Testis (tissue), 3 donors: ENCODE results near the gene TLK2. TPM values are rescaled to one million over a fixed set of nuclear protein-coding genes. Genes with fewer than 3 reads are reported as not detected.
A peak's percentile ranks its signal among the peaks of the same experiment; 100 is the strongest.

Source experiments
- DNase-seq: peaks from one replicate; pipeline ENCODE4 v3.0.0-alpha.2; 2019
- H3K27ac ChIP-seq, 2 donors: fragments of 200-600 bp; sonication (generic); one replicate each; pipeline ENCODE4 v1.5.1; 2019
- H3K27me3 ChIP-seq: fragments of 200-600 bp; sonication (generic); one replicate; pipeline ENCODE4 v1.5.1; 2019
- H3K36me3 ChIP-seq: fragments of 200-600 bp; sonication (generic); one replicate; pipeline ENCODE4 v1.5.1; 2017; ENCODE audit warnings: low read depth; ENCODE audit errors: missing control alignments
- H3K4me1 ChIP-seq: fragments of 200-600 bp; sonication (generic); one replicate; pipeline ENCODE4 v1.5.1; 2019
- H3K4me3 ChIP-seq, 2 donors: fragments of 200-600 bp; sonication (generic); one replicate each; pipeline ENCODE4 v1.5.1; 2017 to 2019
- H3K9me3 ChIP-seq: fragments of 200-600 bp; sonication (generic); one replicate; pipeline ENCODE4 v1.5.1; 2017
- CTCF ChIP-seq, 3 experiments: fragments of 450-650 bp in 2 of 3; fragments of 200-600 bp in 1 of 3; sonication (generic) in 1 of 3; IDR thresholded peaks; one replicate each; pipeline ENCODE4 v1.5.1; 2016 to 2019; ENCODE audit warnings: antibody characterized with exemption in 3 of 3, mild to moderate bottlenecking in 2 of 3, moderate library complexity in 1 of 3
- POLR2A ChIP-seq: fragments of 450-650 bp; IDR thresholded peaks from one replicate; pipeline ENCODE4 v1.6.1; 2017; ENCODE audit warnings: antibody characterized with exemption, mild to moderate bottlenecking, moderate library complexity
- WGBS, 2 donors: methylation state at CpG; one replicate each; pipeline ENCODE4 v1.1.5; 2018; 5-methylcytosine and 5-hydroxymethylcytosine counted together
- intact Hi-C: fragments of 100-400 bp; cut with DNase I; formaldehyde crosslinking; loops from one replicate; pipeline ENCODE4 v1.15.1; 2023; ENCODE audit warnings: low total_unique reads
- polyA plus RNA-seq: library from polyadenylated mRNA; stranded (reverse); fragments of 350-450 nt; fragmentation: Illumina TruSeq; extraction: RNeasy Lipid Tissue Mini Kit (QIAGEN cat#74804); gene quantifications from one replicate; pipeline ENCODE4 v1.2.3, GENCODE V29; 2014; ENCODE audit warnings: low read depth, low replicate concordance; ENCODE audit not compliant: insufficient read depth
- total RNA-seq, 2 donors: library from RNA; depleted of rRNA; stranded (reverse); fragments of >200 nt; gene quantifications; one replicate each; pipeline ENCODE4 v1.2.3, GENCODE V29; 2016

Gene TLK2
- total and polyA plus RNA-seq, 3 donors from 2014 or later, result 64.5 to 109 (median 78.2) TPM

GRCh38 chr17:62644487-62645173, 166.0 kb downstream of the TLK2 start:
- intact Hi-C loops, result no loop called here
- H3K4me3 ChIP-seq, result peak overlapping the region in 1 of 2 donors; percentile 3
- no peaks in the 10 kb centered on the region for H3K36me3 ChIP-seq
- H3K27me3 ChIP-seq, result no peaks in the 10 kb centered on the region
- peak; percentile 73 for DNase-seq
- no peak overlapping the region for H3K27ac ChIP-seq
- no peaks in the 10 kb centered on the region for H3K9me3 ChIP-seq
- 49 to 58% methylated on average over 16 to 17 of the region's 17 CpGs for whole genome bisulfite sequencing, 2 donors
- no peaks in the 10 kb centered on the region for H3K4me1 ChIP-seq
- no peak for TF ChIP-seq POLR2A
- no peak for TF ChIP-seq CTCF (IDR thresholded peaks at IDR 0.05)

GRCh38 chr17:62648251-62648955, 169.8 kb downstream of the TLK2 start:
- no peak for TF ChIP-seq CTCF (IDR thresholded peaks at IDR 0.05)
- TF ChIP-seq POLR2A, result no peak
- Histone ChIP-seq H3K27ac (peak overlapping the region in 1 of 2 donors; percentile 66), H3K9me3 (no peaks in the 10 kb centered on the region), H3K4me3 (no peak overlapping the region), H3K36me3 (no peaks in the 10 kb centered on the region), H3K27me3 (no peaks in the 10 kb centered on the region), H3K4me1 (peaks cover 13% of the 10 kb centered on the region)
- 51 to 55% methylated on average over 15 of the region's 15 CpGs for WGBS, 2 donors
- intact Hi-C loops, result no loop called here
- no peak for DNase-seq

DNA sequence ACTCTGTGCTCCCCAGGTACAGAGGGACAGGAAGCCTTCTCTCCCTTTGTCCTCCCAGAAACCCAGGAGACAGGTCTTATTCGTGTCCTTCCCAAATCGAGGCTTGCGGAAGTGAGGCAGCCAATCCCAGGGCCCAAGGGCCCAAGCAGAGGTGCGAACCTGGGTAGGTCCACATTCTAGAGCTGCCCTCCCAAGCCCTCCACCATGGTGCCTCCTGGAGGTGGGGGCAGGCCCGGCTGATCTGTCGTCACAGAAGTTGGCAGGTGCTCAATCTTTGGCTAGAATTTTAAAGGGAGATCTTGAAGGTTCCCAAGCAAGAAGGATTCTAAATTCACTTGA, 170.3 kb downstream of the TLK2 start:
- Histone ChIP-seq H3K9me3 (no peaks in the 10 kb centered on the region), H3K4me3 (no peak overlapping the region), H3K4me1 (peaks cover 18% of the 10 kb centered on the region), H3K27ac (peak overlapping the region in 1 of 2 donors; percentile 66), H3K27me3 (no peaks in the 10 kb centered on the region), H3K36me3 (no peaks in the 10 kb centered on the region)
- WGBS, 2 donors, result 58 to 73% methylated on average over 6 of the region's 6 CpGs
- DNase-seq, result no peak
- no peak for TF ChIP-seq POLR2A
- no peak for TF ChIP-seq CTCF (IDR thresholded peaks at IDR 0.05)
- intact Hi-C loops, result no loop called here

- 92 to 96% methylated on average over 7 of the region's 7 CpGs for WGBS, 2 donors
- H3K27ac ChIP-seq, result peak overlapping the region in 1 of 2 donors; percentile 66
Measured at GRCh38 chr17:62649570-62649969, 170.9 kb downstream of the TLK2 start.

More at GRCh38 chr17:62649570-62649969, 170.9 kb downstream of the TLK2 start:
- Histone ChIP-seq H3K4me1 (peaks cover 25% of the 10 kb centered on the region), H3K4me3 (no peak overlapping the region), H3K27me3 (no peaks in the 10 kb centered on the region), H3K36me3 (no peaks in the 10 kb centered on the region), H3K9me3 (no peaks in the 10 kb centered on the region)
- TF ChIP-seq CTCF (IDR thresholded peaks at IDR 0.05) (no peak), POLR2A (no peak)
- intact Hi-C loops, result no loop called here
- no peak for DNase-seq
